CD14-positive monocyte (primary cell): Measurements from ENCODE around the gene MYL4. TPM values are rescaled to one million over a fixed set of nuclear protein-coding genes. Genes with fewer than 3 reads are reported as not detected.

Experiments used
- DNase-seq, 3 donors: peaks; one replicate each; pipeline ENCODE4 v3.0.0-alpha.2; 2011 to 2022
- H2AFZ ChIP-seq: 2 replicates; pipeline ENCODE4 v1.6.0; 2012; ENCODE audit warnings: mild to moderate bottlenecking, low read depth, low read length, inconsistent platforms; ENCODE audit not compliant: insufficient read depth, poor library complexity, severe bottlenecking
- H3K27ac ChIP-seq, 2 donors: 1 replicate in 1 of 2; 2 replicates in 1 of 2; pipeline ENCODE4 v1.5.1; 2012 to 2013; ENCODE audit warnings: low read length in 2 of 2, control low read depth in 1 of 2, inconsistent platforms in 1 of 2, low read depth in 1 of 2, mild to moderate bottlenecking in 1 of 2
- H3K27me3 ChIP-seq, 2 donors: one replicate each; pipeline versions ENCODE4 v1.6.0 to v1.6.1; 2011 to 2013; ENCODE audit warnings: low read length in 2 of 2; ENCODE audit not compliant: control insufficient read depth in 2 of 2, insufficient read depth in 2 of 2
- H3K36me3 ChIP-seq, 2 donors: replicated peaks in 1 of 2; 1 replicate in 1 of 2; 2 replicates in 1 of 2; pipeline versions ENCODE4 v1.5.1 to v1.6.1; 2012 to 2013; ENCODE audit warnings: low read length in 2 of 2, control low read depth in 1 of 2, inconsistent platforms in 1 of 2, mild to moderate bottlenecking in 1 of 2; ENCODE audit not compliant: insufficient read depth in 2 of 2, control insufficient read depth in 1 of 2
- H3K4me1 ChIP-seq, 2 donors: 1 replicate in 1 of 2; 2 replicates in 1 of 2; pipeline versions ENCODE4 v1.5.1 to v1.6.1; 2012 to 2013; ENCODE audit warnings: low read length in 2 of 2, control low read depth in 1 of 2, inconsistent platforms in 1 of 2, mild to moderate bottlenecking in 1 of 2, moderate library complexity in 1 of 2; ENCODE audit not compliant: insufficient read depth in 2 of 2, control insufficient read depth in 1 of 2
- H3K4me2 ChIP-seq: replicated peaks from 2 replicates; pipeline ENCODE3; 2012; ENCODE audit warnings: low read length, moderate library complexity, mild to moderate bottlenecking; ENCODE audit not compliant: poor library complexity, severe bottlenecking; ENCODE audit errors: extremely low read depth
- H3K4me3 ChIP-seq, 3 experiments: fragments of 200-600 bp in 1 of 3; sonication (generic) in 1 of 3; replicated peaks in 1 of 3; 1 replicate in 2 of 3; 2 replicates in 1 of 3; pipeline ENCODE4 v1.5.1; 2011 to 2013; ENCODE audit warnings: low read length in 3 of 3, mild to moderate bottlenecking in 3 of 3, control low read depth in 2 of 3, low read depth in 2 of 3, inconsistent platforms in 1 of 3, moderate library complexity in 1 of 3
- H3K79me2 ChIP-seq: 2 replicates; pipeline ENCODE4 v1.6.0; 2012; ENCODE audit warnings: mild to moderate bottlenecking, control low read depth, inconsistent platforms, low read length, moderate library complexity; ENCODE audit not compliant: insufficient read depth
- H3K9ac ChIP-seq: 2 replicates; pipeline ENCODE4 v1.6.0; 2017; ENCODE audit warnings: low read length, mild to moderate bottlenecking; ENCODE audit not compliant: insufficient read depth, poor library complexity, severe bottlenecking
- H3K9me3 ChIP-seq, 2 donors: replicated peaks in 1 of 2; 1 replicate in 1 of 2; 2 replicates in 1 of 2; pipeline versions ENCODE4 v1.5.1 to v1.6.1; 2012 to 2013; ENCODE audit warnings: low read length in 2 of 2, control low read depth in 1 of 2; ENCODE audit not compliant: control insufficient read depth in 1 of 2, insufficient read depth in 1 of 2
- H4K20me1 ChIP-seq: 2 replicates; pipeline ENCODE4 v1.6.0; 2012; ENCODE audit warnings: mild to moderate bottlenecking, low read length, control low read depth, moderate library complexity; ENCODE audit not compliant: insufficient read depth
- H3K27ac Mint-ChIP-seq, 7 donors: one replicate each; pipeline ENCODE4 v1.8.0; 2020; ENCODE audit warnings: mild to moderate bottlenecking in 7 of 7, mixed read lengths in 7 of 7, moderate library complexity in 6 of 7, inconsistent platforms in 2 of 7
- H3K27me3 Mint-ChIP-seq, 3 donors: one replicate each; pipeline ENCODE4 v1.8.0; 2021 to 2022; ENCODE audit warnings: low read depth in 3 of 3, mild to moderate bottlenecking in 3 of 3, mixed read lengths in 3 of 3, moderate library complexity in 3 of 3, inconsistent platforms in 1 of 3
- H3K36me3 Mint-ChIP-seq, 2 donors: one replicate each; pipeline ENCODE4 v1.8.0; 2020; ENCODE audit warnings: mixed read lengths in 2 of 2, inconsistent platforms in 1 of 2, mild to moderate bottlenecking in 1 of 2
- H3K4me1 Mint-ChIP-seq: one replicate; pipeline ENCODE4 v1.8.0; 2020; ENCODE audit warnings: mild to moderate bottlenecking, mixed read lengths
- H3K4me3 Mint-ChIP-seq, 2 donors: one replicate each; pipeline ENCODE4 v1.8.0; 2020; ENCODE audit warnings: mild to moderate bottlenecking in 2 of 2, mixed read lengths in 2 of 2, moderate library complexity in 1 of 2
- H3K9me3 Mint-ChIP-seq, 7 donors: one replicate each; pipeline ENCODE4 v1.8.0; 2020 to 2022; ENCODE audit warnings: mixed read lengths in 7 of 7, mild to moderate bottlenecking in 6 of 7, moderate library complexity in 6 of 7, inconsistent platforms in 2 of 7
- WGBS: methylation state at CpG from one replicate; pipeline ENCODE4 v1.1.5; 2013; ENCODE audit warnings: missing lambda C conversion rate; ENCODE audit not compliant: insufficient coverage; 5-methylcytosine and 5-hydroxymethylcytosine counted together
- intact Hi-C, 2 donors: fragments of 100-400 bp; cut with micrococcal nuclease; formaldehyde crosslinking; loops; one replicate each; pipeline versions ENCODE4 v1.15.0 to v1.15.1; 2023
- polyA plus RNA-seq, 3 donors: library from polyadenylated mRNA; depleted of rRNA in 1 of 3; unstranded in 2 of 3; stranded (reverse) in 1 of 3; fragments of 300-500 nt in 2 of 3; fragments of >200 nt in 1 of 3; fragmentation: Illumina TruSeq in 2 of 3; gene quantifications; 1 replicate in 2 of 3; 2 replicates in 1 of 3; pipeline ENCODE4 v1.2.3, GENCODE V29; 2012 to 2021
- TF ChIP-seq, protein P1 (sequence below): fragments of 200-600 bp; IDR thresholded peaks from one replicate; pipeline ENCODE4 v1.8.0; 2022; ENCODE audit warnings: antibody characterized with exemption, mild to moderate bottlenecking

The MYL4 gene
- polyA plus RNA-seq, 3 donors = 0.43 TPM; not detected in 2

DNA sequence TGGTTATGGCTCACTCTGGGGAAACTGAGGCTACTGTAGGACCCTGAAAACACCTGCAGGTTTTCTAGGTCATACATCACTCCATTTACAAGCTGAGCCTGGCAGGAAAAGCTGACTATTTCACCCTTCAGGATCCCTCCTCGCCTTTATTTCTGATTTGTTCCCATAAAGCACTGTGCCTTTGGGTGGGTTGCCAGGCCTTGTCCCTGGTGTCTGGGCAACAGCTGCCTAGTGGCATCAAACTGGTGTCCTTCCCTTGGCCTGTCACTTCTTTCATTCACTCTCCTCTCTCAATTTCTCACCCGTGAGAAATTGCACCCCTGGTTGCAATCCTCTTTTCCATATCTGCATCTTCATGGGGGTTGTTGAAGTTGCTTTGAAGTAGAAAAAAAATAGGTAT is 1.6 kb downstream of the MYL4 start:
- H3K4me3 ChIP-seq = no peak overlapping the region
- no peaks in the 10 kb centered on the region for H3K36me3 ChIP-seq
- H3K9me3 Mint-ChIP-seq = peaks cover 0 to 2% (median 0%) of the 10 kb centered on the region in 7 donors
- intact Hi-C loops = no loop called here
- no peak overlapping the region for H2AFZ ChIP-seq
- H3K27me3 Mint-ChIP-seq = peaks cover 5 to 14% (median 12%) of the 10 kb centered on the region in 3 donors
- no peaks in the 10 kb centered on the region for H3K79me2 ChIP-seq
- H3K27me3 ChIP-seq = no peaks in the 10 kb centered on the region
- H3K9me3 ChIP-seq = no peaks in the 10 kb centered on the region
- H3K27ac Mint-ChIP-seq = no peak overlapping the region
- H3K4me2 ChIP-seq = no peak overlapping the region
- no peaks in the 10 kb centered on the region for H4K20me1 ChIP-seq
- no peak overlapping the region for H3K27ac ChIP-seq
- TF ChIP-seq, protein P1, sequence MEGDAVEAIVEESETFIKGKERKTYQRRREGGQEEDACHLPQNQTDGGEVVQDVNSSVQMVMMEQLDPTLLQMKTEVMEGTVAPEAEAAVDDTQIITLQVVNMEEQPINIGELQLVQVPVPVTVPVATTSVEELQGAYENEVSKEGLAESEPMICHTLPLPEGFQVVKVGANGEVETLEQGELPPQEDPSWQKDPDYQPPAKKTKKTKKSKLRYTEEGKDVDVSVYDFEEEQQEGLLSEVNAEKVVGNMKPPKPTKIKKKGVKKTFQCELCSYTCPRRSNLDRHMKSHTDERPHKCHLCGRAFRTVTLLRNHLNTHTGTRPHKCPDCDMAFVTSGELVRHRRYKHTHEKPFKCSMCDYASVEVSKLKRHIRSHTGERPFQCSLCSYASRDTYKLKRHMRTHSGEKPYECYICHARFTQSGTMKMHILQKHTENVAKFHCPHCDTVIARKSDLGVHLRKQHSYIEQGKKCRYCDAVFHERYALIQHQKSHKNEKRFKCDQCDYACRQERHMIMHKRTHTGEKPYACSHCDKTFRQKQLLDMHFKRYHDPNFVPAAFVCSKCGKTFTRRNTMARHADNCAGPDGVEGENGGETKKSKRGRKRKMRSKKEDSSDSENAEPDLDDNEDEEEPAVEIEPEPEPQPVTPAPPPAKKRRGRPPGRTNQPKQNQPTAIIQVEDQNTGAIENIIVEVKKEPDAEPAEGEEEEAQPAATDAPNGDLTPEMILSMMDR = no peak
- H3K36me3 Mint-ChIP-seq = no peaks in the 10 kb centered on the region
- H3K9ac ChIP-seq = no peak overlapping the region
- DNase-seq = no peak
- 86% methylated on average over 1 of the region's 2 CpGs for WGBS
- H3K4me3 Mint-ChIP-seq = no peak overlapping the region
- H3K4me1 ChIP-seq = peaks cover 0 to under 1% of the 10 kb centered on the region in 2 donors
- H3K4me1 Mint-ChIP-seq = peaks cover 3% of the 10 kb centered on the region

DNA sequence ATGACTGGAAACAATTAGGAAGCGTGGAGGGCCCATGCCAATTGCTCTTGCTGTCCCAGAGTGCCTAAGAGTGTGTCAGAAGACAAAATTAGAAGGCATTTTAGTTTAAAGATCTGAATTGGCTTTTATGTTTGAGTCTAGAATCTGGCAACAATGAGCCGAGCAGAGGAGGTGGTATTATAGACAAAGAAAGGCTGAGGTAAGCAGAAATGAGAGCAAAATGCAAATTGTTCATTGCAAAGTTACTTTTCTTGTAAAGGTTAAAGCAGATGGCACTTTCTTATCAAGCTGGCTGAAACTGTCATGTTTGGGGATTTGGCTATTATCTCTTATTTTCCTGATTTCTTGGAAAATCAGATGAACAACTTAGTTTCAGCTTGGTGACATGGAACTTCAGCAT is 3.3 kb downstream of the MYL4 start:
- no peak overlapping the region for H2AFZ ChIP-seq
- no peak overlapping the region for H3K4me3 Mint-ChIP-seq
- H3K79me2 ChIP-seq = no peaks in the 10 kb centered on the region

More for the DNA sequence above, 3.3 kb downstream of the MYL4 start:
- Histone ChIP-seq H3K4me3 (no peak overlapping the region), H3K27ac (no peak overlapping the region), H3K27me3 (no peaks in the 10 kb centered on the region), H3K9ac (no peak overlapping the region), H3K36me3 (no peaks in the 10 kb centered on the region), H3K9me3 (no peaks in the 10 kb centered on the region), H3K4me2 (no peak overlapping the region), H3K4me1 (no peaks in the 10 kb centered on the region), H4K20me1 (no peaks in the 10 kb centered on the region)
- TF ChIP-seq, protein P1 = no peak
- H3K27ac Mint-ChIP-seq = no peak overlapping the region
- WGBS = 100% methylated on average over 2 of the region's 2 CpGs
- H3K4me1 Mint-ChIP-seq = peaks cover 3% of the 10 kb centered on the region
- no peaks in the 10 kb centered on the region for H3K36me3 Mint-ChIP-seq
- DNase-seq = no peak
- intact Hi-C loops = no loop called here
- peaks cover 7 to 15% (median 14%) of the 10 kb centered on the region in 3 donors for H3K27me3 Mint-ChIP-seq
- H3K9me3 Mint-ChIP-seq = peaks cover 0 to 2% (median 0%) of the 10 kb centered on the region in 7 donors
